Ectodermal cell (in vitro differentiated cells): Measurements from ENCODE around the gene ZBTB9.

ENCODE experiments used
- H3K27ac ChIP-seq: 2 replicates; pipeline ENCODE4 v1.7.0; 2013; ENCODE audit warnings: mild to moderate bottlenecking, low read depth, low read length; ENCODE audit not compliant: insufficient read depth, poor library complexity, severe bottlenecking
- H3K27me3 ChIP-seq: 2 replicates; pipeline ENCODE4 v1.7.0; 2013; ENCODE audit warnings: mild to moderate bottlenecking, low read length; ENCODE audit not compliant: insufficient read depth, control insufficient read depth, poor library complexity, severe bottlenecking
- H3K36me3 ChIP-seq: one replicate; pipeline ENCODE4 v1.7.0; 2013; ENCODE audit warnings: low read length; ENCODE audit not compliant: control insufficient read depth, insufficient read depth
- H3K4me1 ChIP-seq: one replicate; pipeline ENCODE4 v1.7.0; 2013; ENCODE audit warnings: low read length; ENCODE audit not compliant: control insufficient read depth, insufficient read depth
- H3K4me3 ChIP-seq: 2 replicates; pipeline ENCODE4 v1.7.0; 2013; ENCODE audit warnings: low read depth, low read length, control low read depth; ENCODE audit not compliant: insufficient read depth
- H3K9me3 ChIP-seq: 2 replicates; pipeline ENCODE4 v1.7.0; 2013; ENCODE audit warnings: mild to moderate bottlenecking, low read length, moderate library complexity; ENCODE audit not compliant: control insufficient read depth
- whole genome bisulfite sequencing, 2 experiments: methylation state at CpG; one replicate each; pipeline ENCODE4 v1.1.7; 2013; ENCODE audit warnings: missing lambda C conversion rate in 2 of 2; 5-methylcytosine and 5-hydroxymethylcytosine counted together

Gene ZBTB9

DNA sequence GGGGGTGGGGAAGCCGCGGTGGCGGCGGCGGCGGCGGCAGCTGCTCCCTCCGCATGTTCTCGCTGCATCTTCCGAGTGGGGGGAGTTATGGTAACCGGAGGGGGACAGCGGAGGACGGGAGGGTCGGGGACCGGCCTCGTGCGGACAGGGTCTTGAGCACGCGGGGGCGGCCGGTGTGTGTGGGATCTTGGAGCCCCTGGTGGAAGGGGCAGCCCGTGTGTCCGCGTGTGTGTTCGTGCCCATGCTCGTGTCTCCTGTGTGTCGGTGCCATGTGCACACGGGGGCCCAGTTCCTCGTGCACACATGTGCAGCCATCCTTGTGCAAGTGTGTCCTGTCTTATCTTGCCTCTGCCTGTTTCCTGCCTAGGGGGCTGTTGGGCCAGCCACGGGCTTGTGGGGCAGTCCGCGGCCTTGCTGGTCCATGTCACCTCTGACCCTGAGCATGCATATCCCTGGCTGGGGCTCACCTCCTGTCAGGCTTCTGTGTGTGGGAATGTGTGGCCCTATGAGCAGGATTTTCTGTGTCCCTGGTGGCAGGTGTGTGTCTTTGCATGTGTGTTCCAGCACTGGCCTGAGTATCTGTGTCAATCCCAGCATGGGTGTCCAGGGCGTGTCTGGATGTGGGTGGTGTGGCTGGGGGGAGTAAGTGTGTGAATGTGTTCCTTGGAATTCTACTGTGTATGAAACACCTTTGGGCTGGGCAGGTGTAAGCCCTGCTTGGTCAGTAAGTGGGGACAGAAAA, 26.0 kb upstream of the ZBTB9 start:
- peaks cover 11% of the 10 kb centered on the region for H3K36me3 ChIP-seq
- H3K9me3 ChIP-seq = no peaks in the 10 kb centered on the region
- 18 to 19% methylated on average over 33 of the region's 33 CpGs for WGBS, 2 experiments
- H3K27ac ChIP-seq = no peak overlapping the region
- H3K4me3 ChIP-seq = peak overlapping the region; percentile 60
- H3K4me1 ChIP-seq = peaks cover 70% of the 10 kb centered on the region
- H3K27me3 ChIP-seq = no peaks in the 10 kb centered on the region

GRCh38 chr6:33428966-33429749, 25.2 kb upstream of the ZBTB9 start:
- H3K27ac ChIP-seq = no peak overlapping the region
- H3K36me3 ChIP-seq = peaks cover 4% of the 10 kb centered on the region
- no peaks in the 10 kb centered on the region for H3K27me3 ChIP-seq
- no peaks in the 10 kb centered on the region for H3K9me3 ChIP-seq
- no peak overlapping the region for H3K4me3 ChIP-seq
- 74 to 82% methylated on average over 5 of the region's 5 CpGs for WGBS, 2 experiments
- peaks cover 71% of the 10 kb centered on the region for H3K4me1 ChIP-seq

DNA sequence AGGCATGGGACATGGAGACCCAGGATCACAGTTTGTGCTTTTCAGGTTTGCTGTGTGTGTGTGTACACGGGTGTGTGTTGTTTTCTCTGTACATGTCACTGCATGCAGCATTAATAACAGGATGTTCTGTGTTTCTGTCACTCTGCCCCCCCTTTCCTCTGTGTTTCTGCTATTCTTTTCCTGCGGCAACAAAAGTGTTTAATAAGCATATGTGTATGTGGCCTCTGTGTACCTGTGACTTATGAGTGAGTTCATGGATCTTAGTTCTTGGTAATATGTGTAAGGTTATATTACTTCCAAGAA, 24.7 kb upstream of the ZBTB9 start:
- H3K9me3 ChIP-seq = no peaks in the 10 kb centered on the region
- H3K27ac ChIP-seq = no peak overlapping the region
- no peak overlapping the region for H3K4me3 ChIP-seq
- no peaks in the 10 kb centered on the region for H3K27me3 ChIP-seq
- peaks cover 71% of the 10 kb centered on the region for H3K4me1 ChIP-seq
- WGBS, 2 experiments = 90% methylated on average over 2 of the region's 2 CpGs
- H3K36me3 ChIP-seq = no peaks in the 10 kb centered on the region

DNA sequence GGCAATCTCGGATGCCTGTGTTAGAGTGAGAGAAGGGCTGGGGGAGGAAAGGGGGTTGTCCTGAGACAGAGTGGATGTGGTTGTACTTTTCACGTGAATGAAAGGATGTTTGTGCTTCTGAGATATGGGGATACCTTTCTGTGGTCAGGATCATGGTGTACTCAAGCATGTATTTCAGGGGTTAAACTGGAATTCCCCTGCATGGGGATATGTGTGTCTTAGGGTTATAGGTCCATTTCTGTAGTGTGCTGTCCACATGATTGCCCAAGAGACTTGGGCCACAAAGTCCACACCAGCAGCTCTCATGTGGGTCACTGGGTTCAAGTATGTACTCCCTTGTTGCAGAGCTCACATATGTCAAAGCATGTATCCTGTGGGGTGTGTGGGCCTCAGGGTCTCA, 24.0 kb upstream of the ZBTB9 start:
- Histone ChIP-seq H3K4me1 (peaks cover 66% of the 10 kb centered on the region), H3K27ac (no peak overlapping the region), H3K27me3 (no peaks in the 10 kb centered on the region), H3K9me3 (no peaks in the 10 kb centered on the region), H3K4me3 (peak overlapping the region; percentile 40), H3K36me3 (peaks cover 6% of the 10 kb centered on the region)
- WGBS, 2 experiments = 59 to 72% methylated on average over 2 of the region's 2 CpGs

- peaks cover 63% of the 10 kb centered on the region for H3K4me1 ChIP-seq
These were observed 23.1 kb upstream of the ZBTB9 start for GRCh38 chr6:33430991-33431879.

DNA sequence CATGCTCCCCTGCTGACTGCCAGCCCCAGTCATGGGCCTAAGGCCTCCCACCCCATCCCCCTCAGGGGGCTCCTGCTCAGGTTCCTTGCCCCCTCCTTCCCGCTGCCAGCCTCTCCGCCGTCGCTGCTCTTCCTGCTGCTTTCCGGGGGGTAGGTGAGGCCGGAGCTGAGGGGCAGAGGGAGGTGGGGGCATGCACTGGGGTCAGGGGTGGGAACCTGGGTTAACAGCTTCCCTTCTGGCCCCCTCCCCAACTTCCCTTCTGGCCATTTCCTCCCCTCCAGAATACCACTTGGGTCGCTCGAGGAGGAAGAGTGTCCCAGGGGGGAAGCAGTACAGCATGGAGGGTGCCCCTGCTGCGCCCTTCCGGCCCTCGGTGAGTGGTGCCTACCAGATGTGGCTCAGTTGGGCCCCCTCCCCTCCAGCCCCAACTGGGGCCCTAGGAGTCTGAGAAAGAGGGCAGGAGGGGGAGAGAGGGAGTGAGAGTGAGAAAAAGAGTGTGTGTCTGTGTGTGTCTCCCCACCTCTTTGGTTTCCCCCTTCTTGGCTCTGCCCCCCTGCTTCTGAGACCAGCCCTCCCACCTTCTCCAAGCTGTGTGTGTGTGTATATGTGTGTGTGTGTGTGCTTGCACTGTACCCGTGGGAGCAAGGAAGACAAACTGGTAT, 22.4 kb upstream of the ZBTB9 start:
- Histone ChIP-seq H3K27me3 (no peaks in the 10 kb centered on the region), H3K4me3 (peak overlapping the region; percentile 40), H3K9me3 (no peaks in the 10 kb centered on the region), H3K27ac (peak overlapping the region; percentile 82), H3K36me3 (peaks cover 22% of the 10 kb centered on the region), H3K4me1 (peaks cover 63% of the 10 kb centered on the region)
- 6 to 7% methylated on average over 11 to 12 of the region's 12 CpGs for WGBS, 2 experiments

More at GRCh38 chr6:33430991-33431879, 23.1 kb upstream of the ZBTB9 start:
- Histone ChIP-seq H3K27ac (peak overlapping the region; percentile 82), H3K9me3 (no peaks in the 10 kb centered on the region), H3K4me3 (peak overlapping the region; percentile 40), H3K27me3 (no peaks in the 10 kb centered on the region), H3K36me3 (peaks cover 15% of the 10 kb centered on the region)
- 0 to 1% methylated on average over 12 of the region's 12 CpGs for WGBS, 2 experiments

DNA sequence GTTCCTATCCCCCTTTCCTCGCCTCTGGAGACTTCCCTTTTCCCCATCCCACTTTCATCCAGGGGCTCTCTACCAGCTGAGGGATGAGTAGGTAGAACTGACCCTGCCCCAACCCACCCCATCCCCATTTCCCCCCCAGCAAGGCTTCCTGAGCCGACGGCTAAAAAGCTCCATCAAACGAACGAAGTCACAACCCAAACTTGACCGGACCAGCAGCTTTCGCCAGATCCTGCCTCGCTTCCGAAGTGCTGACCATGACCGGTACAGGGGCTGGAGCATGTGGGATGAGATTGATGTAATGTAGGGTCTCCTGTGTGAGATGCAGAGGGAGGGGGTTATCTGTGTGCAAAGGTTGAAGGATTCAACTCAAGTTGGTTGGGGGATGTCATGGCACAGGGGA, 21.8 kb upstream of the ZBTB9 start:
- no peak overlapping the region for H3K27ac ChIP-seq
- H3K4me3 ChIP-seq = peak overlapping the region; percentile 40
- peaks cover 59% of the 10 kb centered on the region for H3K4me1 ChIP-seq
- WGBS, 2 experiments = 28 to 43% methylated on average over 10 of the region's 10 CpGs
- H3K36me3 ChIP-seq = peaks cover 26% of the 10 kb centered on the region
- H3K9me3 ChIP-seq = no peaks in the 10 kb centered on the region
- H3K27me3 ChIP-seq = no peaks in the 10 kb centered on the region

GRCh38 chr6:33433001-33433543, 21.3 kb upstream of the ZBTB9 start:
- peak overlapping the region; percentile 40 for H3K4me3 ChIP-seq
- H3K9me3 ChIP-seq = no peaks in the 10 kb centered on the region
- peaks cover 59% of the 10 kb centered on the region for H3K4me1 ChIP-seq
- no peaks in the 10 kb centered on the region for H3K27me3 ChIP-seq
- peaks cover 31% of the 10 kb centered on the region for H3K36me3 ChIP-seq
- H3K27ac ChIP-seq = peak overlapping the region; percentile 36
- 67 to 77% methylated on average over 1 of the region's 1 CpG for WGBS, 2 experiments

DNA sequence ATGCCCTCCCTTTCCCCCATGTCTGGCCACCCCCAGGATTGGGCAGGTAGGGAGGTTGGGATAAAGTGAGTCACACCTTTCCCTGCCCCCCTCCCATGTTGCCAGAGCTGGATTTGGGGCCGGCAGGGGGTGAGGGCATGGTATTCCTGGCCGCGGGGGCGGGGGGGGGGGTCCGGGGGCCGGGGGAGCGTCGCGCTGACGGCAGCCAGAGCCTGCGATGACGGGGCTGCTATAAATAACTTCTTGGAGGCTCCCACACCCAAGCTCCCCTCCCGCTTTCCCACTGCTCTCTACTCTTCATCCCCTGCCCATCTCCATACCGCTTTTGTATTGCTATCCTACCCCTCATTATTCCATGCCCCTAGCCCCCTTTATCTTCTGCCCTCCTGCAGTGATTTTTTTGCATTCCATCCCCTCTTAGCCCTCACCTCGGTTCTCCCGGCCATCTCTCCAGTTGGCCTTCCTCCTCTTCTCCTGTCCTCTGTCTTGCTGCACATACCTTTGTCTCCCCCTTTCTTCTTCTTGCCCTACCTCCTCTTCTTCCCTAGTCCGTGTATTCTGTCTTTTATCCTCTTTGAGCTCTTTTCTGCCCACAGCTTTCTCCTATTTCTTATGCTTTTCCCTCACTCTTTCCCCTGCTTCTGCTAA, 20.7 kb upstream of the ZBTB9 start:
- Histone ChIP-seq H3K36me3 (peaks cover 37% of the 10 kb centered on the region), H3K9me3 (no peaks in the 10 kb centered on the region), H3K27me3 (no peaks in the 10 kb centered on the region), H3K27ac (peak overlapping the region; percentile 36), H3K4me1 (peaks cover 54% of the 10 kb centered on the region), H3K4me3 (peak overlapping the region; percentile 23)
- WGBS, 2 experiments = 1% methylated on average over 16 of the region's 17 CpGs
